Dedifferentiated amniotic fluid mesenchymal stem cell (primary cell): ENCODE data around the gene TYMP.

Experiments used
- DNase-seq: peaks from one replicate; pipeline ENCODE4 v3.0.0-alpha.2; 2016; ENCODE audit errors: extremely low spot score

TYMP gene

DNA sequence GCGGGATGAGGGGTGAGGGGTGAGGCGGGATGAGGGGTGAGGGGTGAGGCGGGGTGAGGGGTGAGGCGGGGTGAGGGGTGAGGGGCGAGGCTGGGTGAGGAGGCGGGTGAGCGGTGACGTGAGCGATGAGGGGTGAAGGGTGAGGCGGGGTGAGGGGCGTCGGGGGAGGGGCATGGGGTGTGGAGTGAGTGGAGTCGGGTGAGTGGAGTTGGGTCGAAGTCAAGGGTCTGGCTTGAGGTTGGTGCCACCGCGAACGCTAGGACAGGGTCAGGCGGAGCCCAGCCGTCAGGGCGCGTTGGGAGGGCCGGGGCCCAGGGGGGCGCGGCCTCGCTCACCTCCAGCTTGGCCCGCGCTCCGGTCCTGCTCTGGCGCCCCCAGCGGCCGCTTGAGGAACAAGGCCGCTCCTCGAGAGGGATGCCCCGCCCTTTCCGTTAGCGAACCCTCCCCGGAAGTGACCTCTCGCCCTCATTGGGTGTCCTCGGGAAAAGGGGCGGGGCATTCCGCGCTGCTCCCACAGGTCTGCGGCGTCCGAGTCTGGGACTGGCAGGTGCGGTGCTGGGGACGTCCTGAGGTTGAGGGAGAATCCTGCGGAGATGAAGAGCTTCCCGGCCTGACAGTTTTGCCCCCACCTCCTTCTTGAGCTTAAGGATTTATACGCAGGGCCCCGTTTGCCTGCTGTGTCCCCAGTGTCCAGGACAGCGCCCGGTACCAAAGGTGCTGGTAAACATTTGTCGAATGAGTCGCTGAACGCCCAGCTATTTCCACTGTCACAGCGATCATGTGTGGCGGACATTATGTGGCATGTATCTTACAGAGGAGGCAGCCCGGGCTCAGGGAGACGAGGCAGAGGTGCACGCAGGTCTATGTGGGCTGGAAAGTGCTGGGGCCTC is 33.0 kb upstream of the TYMP start, which contains the start of gene SYCE3:
Gene SYCE3, minus strand, starts transcription at position 397 of the 890 bp plus-strand sequence. CDS start 6,514 bp downstream, outside the sequence.
- DNase-seq, result peak; percentile 88

DNA sequence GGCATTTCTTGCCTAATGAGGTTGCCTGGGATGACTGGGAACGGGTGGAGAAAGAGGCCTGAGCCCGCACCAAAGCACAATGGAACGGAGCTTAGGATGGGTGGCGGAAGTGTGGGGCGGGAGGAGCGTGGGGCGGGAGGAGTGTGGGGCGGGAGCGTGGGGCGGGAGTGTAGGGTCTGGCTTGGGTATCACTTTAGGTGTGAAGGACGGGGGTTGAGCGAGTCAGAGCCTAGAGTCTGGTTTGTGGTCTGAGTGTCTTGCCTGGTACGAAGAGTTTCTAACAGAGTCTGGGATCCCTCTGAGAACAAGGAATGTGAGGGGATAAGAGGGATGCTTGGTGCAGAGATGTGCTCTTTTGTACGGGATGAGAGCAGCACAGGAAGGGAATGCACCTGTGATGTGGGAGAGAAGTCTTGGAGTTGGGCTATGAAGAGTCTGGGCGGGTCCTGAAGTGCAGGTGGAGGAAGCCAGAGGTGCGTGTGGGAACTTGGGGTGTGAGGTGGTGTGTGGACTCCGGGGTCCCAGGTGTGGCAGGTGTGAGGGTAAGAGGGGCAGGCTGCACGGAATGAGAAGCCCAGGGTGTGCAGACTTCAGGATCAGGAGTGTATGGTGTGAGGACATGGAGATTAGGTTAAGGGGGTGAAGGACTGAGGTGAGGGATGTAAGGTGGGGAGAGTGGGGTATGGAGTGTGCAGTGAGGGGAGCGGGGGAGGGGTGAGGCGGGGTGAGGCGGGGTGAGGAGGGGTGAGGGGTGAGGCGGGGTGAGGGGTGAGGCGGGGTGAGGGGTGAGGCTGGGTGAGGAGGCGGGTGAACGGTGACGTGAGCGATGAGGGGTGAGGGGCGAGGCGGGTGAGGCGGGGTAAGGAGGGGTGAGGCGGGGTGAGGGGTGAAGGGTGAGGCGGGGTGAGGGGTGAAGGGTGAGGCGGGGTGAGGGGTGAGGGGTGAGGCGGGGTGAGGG is 31.9 kb upstream of the TYMP start:
- no peak for DNase-seq

DNA sequence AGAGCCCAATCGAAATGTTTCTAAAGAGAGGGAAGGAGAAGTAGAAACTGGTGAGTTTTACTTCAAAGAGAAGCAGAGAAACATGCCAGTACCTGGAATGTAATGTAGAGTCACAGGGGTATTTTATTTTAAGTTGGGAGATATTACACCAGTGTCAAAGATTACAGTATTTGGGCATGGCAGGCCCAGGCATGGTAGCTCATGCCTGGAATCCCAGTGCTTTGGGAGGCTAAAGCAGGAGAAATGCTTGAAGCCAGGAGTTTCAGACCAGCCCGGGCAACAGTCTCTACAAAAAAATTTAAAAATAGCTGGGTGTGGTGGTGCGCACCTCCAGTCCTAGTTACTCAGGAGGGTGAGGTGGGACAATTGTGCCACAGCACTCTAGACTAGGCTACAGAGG is 30.2 kb upstream of the TYMP start:
- no peak for DNase-seq

DNA sequence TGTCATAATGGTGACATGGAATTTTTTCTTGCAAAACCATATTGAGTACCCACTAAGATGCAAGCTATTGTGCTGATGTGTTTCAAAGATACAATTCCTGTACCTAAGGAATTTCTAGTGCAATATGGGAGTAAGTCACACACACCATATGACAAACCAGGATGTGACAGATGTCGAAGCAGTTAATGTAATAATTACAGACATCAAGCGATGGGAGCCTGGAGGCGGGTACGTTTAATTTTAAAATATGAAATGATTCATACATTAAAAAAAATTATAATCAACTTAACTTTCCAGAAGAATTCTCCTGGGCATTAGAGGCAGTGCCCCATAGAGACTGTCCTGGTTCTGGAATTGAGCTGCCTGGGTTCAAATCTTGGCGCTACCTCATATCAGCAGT is 26.9 kb upstream of the TYMP start:
- DNase-seq, result no peak

DNA sequence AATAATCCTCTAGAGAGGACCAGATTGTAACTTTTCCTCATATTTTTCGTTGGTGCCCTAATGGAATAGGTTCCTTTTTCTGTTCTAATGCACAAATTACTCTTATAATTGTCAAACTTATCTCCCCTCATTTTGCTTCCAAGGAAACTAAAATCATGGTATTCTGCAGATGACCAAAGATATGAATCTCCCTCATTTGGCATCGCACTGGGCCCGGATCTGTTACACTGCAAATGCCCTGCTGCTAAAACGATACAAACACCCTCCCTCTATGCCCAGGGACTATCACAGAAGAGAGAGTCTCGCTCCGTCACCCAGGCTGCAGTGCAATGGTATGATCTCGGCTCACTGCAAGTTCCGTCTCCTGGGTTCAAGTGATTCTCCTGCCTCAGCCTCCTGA is 23.5 kb upstream of the TYMP start:
- no peak for DNase-seq

DNA sequence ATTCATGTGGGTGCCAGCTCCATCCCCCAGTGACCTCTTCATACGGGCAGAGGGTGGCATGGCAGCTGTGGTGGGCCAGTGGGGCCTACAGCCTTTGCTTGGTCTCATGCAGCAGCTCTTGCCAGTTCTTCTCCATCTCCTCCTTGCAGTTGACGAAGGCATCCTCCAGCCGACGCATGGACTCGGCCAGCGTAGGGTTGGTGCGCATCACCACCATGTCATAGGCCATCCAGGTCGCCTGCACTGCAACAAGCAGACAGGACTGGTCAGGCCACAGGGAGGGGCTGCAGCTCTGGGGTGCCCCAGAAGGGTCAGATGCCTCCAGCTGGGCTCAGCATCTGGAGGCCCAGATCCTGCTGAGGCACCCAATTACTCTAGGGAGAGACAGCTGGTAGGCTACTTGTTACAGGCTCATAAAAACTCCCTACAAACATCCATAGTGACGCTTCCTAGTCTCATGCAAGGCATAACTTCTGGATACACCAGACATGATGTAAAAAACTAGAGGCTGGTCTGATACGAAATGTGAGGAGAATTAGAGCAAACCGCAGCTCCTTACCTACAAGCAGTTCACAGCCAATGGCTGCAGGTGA is 21.4 kb upstream of the TYMP start:
- no peak for DNase-seq

DNA sequence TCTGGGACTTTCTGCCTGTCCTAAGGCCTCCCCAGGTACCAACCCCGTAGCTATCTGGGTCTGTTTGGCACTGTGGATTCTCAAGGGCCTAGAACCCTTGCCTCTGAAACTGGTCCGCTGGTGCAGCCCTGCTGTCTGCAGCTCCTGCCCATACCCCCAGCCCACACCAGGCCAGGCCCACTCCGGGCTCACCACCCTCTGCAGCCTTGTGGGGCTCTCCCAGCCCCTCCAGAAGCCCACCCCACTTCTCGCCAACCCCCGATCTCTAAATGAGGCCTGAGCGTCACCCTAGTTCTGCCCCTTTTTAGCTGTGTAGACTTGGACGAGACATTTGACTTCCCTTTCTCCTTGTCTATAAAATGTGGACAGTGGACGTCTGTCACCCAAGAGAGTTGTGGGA is 20.6 kb upstream of the TYMP start:
- no peak for DNase-seq

DNA sequence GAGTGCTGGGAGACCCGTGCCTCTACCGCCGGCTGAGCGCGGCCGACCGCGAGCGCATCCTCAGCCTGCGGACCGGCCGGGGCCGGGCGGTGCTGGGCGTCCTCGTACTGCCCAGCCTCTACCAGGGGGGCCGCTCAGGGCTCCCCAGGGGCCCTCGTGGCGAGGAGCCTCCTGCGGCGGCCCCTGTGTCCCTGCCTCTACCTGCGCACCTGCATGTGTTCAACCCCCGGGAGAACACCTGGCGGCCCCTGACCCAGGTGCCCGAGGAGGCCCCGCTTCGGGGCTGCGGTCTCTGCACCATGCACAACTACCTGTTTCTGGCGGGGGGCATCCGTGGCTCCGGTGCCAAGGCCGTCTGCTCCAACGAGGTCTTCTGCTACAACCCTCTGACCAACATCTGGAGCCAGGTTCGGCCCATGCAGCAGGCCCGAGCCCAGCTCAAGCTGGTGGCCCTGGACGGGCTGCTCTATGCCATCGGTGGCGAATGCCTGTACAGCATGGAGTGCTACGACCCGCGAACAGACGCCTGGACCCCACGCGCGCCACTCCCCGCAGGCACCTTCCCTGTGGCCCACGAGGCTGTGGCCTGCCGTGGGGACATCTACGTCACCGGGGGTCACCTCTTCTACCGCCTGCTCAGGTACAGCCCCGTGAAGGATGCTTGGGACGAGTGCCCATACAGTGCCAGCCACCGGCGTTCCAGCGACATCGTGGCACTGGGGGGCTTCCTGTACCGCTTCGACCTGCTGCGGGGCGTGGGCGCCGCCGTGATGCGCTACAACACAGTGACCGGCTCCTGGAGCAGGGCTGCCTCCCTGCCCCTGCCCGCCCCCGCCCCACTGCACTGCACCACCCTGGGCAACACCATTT is 19.3 kb upstream of the TYMP start:
- DNase-seq, result no peak

DNA sequence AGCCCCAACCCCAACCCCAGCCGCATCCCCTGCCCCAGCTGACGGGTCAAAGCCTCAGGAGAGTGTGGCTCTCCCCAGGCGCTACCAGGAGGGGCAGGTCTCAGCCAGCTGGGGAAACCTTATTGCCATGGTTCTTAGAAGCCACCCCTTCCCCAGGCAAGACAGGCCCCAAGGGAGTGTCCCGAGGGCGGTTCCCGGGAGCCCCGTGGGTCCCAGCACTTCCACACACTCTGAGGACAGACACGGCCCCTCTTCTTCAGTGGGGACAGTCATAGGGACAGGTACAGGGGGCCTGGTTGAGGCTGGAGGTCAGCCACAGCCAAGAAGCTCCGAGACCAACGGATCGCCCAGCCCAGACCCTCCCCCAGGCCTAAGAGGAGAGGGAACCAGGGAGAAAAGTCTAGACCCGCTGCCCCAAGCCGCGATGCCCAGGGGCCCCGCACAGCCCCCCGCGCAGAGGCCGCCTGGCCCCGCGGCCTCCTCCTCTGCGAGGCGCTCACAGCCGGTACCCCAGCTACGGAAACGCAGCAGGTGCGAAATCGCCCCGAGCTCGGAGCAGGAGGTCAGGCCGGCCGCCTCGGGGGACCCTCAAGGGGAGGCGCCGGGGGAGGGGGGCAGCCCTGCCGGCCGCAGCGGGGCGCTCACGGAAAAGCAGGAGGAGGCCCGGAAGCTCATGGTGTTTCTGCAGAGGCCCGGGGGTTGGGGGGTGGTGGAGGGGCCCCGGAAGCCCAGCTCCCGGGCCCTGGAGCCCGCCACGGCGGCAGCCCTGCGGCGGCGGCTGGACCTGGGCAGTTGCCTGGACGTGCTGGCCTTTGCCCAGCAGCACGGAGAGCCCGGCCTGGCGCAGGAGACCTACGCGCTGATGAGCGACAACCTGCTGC is 18.5 kb upstream of the TYMP start:
- DNase-seq, result no peak

DNA sequence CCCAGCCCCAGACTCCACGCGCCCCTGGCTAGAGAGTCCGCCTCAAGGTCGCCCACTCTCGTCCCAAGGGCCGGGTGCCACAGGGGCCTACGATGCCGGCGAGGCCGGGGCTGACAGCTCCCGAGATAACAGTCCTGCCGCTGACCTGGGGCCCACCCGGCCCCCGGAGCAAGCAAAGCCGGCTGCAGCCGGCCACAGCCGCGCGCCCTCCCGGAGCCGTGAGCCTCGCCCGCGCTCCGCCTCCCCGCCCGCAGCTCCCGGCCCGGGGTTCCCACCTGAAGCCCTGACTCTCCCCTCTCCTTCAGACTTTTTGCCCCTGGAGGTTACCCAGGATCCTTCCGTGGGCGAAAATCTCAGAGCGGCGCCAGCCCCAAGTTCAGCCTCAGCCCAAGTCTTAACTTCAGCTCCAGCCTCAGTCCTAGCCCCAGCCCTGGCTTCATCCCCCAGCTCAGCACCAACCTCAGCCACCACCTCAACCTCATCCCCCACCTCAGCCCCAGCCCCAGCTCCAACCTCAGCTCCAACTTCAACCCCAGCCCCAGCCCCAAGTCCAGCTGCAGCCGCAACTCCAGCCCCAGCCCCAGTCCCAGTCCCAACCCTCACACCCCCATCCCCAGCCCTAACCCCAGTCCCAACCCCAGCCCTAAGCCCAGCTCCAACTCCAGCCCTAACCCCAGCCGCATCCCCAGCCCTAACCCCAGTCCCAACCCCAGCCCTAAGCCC is 17.6 kb upstream of the TYMP start:
- no peak for DNase-seq

DNA sequence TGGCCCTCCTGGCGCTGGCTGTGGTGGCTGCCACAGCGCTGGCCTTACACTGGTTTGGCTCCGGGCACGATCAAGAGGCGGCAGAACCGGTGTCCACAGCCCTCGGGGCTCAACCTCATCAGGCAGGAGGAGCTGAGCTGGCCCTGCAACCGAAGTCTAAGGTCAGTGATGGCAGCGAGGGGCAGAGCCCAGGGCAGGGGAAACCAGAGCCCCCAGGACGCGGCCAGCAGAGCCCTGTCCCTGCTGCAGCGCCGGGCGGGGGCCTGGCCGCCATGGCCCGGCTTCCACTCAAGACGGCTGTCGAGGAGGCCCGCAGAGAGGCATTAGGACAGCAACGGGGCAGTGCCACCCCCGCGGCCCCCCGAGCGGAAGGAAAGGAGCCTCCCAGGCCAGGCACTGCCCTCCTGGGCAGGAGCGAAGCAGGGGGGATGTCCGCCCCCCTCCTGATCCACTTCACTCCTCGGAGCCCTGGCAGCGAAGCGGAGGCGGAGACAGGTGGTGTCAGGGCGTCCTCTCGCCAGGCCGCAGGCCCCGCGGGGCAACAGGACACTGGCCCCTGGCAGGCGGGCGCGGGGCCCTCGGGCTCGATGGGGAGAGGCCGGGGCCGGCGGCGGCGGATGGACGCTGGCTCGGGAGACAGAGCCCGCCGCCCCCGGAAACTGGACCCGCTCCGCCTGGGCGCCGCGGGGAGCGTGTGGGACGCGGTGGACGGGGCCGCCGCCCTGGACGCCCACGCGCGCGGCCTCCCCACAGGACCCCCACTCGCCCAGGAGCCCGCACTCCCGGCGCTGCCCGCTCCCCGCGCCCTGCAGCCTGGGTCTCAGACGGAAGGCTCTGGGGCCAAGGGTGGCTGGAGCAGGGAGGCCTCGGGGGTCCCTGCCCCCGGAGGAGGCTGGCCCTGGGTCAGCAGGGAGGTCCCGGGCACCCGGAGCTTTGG is 16.8 kb upstream of the TYMP start:
- DNase-seq, result no peak

DNA sequence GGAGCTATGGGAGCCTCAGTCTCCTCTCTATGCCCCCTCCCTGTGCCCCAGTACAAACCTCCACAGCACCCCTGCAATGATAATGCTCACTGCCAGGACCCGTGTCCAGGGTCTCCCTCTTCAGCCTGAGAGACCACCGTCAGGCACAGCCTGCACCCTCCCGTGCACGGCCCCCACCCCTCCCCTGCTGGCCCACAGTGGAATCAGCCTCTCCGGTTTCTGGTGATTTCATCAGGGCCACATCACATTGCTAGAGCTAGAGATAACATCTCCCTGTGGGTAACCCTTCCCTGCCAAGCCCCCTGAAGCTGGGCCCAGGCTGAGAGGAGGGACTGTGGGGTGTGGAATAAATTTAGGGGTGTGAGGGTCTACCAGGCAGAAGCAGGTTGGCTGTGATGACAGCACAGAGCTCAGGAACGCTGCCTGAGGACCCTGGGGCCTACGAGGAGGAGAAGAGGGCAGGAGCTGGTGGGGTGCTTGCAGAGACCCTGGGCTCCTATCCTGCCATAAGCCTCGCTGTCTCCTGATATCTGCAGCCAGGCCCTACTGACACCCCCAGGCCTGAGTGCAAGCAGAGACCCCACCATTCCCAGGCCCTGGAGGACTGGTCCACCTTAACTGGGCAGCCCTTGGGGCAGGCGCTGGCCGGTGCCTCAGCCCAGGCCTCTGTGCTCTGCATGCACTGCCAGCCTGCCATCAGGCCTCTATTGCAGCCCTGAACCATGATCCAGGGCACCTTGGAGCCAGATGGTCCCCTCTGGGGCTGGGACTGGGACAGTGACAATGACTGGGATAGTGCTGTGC is 15.9 kb upstream of the TYMP start, which contains the start of gene KLHDC7B:
Gene KLHDC7B, plus strand, starts transcription at position 378 of the 804 bp plus-strand sequence. Its CDS starts 345 bp downstream, at position 723.
- peak; percentile 89 for DNase-seq

DNA sequence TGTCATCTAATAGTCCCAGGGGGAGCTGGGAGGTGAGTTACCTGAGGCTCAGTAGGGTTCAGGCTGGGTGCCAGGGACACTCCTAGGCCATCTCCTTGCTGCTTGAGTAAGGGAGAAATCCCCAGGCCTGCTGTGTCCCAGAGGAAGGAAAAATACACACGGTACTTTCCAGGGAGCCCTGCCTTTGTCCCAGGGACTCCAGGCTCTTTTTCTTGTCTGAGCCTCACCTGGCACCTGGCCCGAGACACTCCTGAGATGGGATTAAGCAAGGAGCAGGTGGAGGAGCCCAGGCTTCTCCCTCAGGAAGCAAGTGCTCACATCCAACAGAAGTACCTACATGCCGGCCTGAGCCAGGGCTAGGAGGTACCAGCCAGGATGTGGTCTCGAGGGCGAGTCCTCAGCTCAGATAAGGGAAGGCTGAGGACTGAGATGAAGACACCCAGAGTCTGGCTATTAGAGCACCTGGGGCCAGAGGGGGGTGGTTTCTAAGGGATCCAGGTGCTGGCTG is 15.0 kb upstream of the TYMP start:
- DNase-seq, result no peak

DNA sequence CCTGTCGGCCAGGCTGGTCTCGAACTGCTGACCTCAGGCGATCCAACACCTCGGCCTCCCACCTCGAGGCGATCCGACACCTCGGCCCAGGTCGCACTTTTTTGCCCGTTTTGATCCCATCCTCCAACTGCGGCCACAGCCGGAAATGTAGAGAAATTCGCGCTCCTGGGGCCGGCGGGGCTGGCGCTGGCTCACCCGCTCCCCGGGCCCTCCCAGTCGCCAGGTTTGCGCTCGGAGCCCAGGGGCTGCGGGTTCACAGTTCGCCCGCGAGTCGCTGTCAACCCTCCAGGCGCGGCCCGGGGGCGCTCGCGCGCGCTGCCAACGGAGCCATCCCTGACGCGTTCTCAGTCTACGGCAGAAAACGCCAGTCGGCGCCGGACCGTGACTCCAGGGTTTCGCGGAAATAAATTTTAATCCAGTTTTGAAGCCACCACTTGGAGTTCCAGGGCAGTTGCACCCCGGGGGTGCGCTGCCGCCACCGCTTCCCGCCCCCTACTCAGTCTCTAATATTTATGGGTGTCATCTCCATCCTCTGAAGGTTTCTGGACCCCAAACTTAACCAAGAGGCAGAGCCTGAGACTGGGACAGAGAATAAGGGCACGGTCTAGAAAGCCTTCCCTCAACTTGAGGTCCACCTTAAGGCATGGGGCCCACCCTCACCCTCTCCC is 14.4 kb upstream of the TYMP start:
- DNase-seq, result no peak

DNA sequence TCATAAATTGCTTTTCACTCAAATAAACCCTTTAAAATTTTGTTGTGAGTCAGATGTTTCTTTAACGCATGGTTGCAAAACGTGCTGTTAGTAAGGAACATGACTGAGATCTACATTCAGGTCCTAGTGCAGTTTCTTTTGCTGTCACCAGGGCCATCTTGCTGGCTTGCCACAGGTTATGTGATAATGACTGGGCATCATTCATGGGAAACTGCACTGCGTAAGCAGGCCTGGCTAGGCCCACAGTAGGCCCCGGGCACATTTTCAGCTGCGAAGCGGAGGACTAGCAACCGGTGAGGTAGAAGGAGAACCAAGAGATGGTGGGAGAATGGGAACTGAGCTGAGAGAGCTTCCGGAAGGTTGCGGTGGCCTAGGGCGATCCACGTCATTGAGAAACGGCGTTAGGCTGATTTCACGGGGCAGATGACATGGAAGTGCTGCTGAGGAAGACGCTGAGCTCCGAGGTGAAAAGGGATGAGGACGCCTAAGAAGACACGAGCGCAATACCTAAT is 12.7 kb upstream of the TYMP start:
- no peak for DNase-seq

DNA sequence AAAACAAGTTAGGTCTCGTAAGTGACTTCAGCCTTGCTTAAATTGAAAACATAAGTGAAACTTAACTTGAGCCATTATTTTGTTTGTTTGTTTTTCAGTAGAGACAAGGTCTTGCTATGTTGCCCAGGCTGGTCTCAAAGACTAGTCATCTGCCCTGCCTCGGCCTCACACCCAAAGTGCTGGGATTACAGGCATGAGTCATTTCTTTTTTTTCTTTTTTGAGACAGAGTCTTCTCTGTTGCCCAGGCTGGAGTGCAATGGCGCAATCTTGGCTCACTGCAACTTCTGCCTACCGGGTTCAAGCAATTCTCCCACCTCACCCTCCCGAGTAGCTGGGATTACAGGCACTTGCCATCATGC is 11.8 kb upstream of the TYMP start:
- peak; percentile 90 for DNase-seq
